Measurements from ENCODE around the gene APC. TPM values are rescaled to one million over a fixed set of nuclear protein-coding genes. Genes with fewer than 3 reads are reported as not detected.

APC gene
- total RNA-seq, 4 donors from 2014 or later = 77.8 to 109 (median 85.7) TPM

- Histone ChIP-seq H3K27me3 (no peaks in the 10 kb centered on the region), H3K27ac (no peak overlapping the region), H3K36me3 (peaks cover 0 to 30% (median 6%) of the 10 kb centered on the region in 4 donors), H3K9me3 (no peaks in the 10 kb centered on the region), H3K4me1 (peaks cover 0 to 7% (median 0%) of the 10 kb centered on the region in 4 donors), H3K4me3 (no peak overlapping the region)
- TF ChIP-seq EP300 (IDR thresholded peaks at IDR 0.05; ENCODE audit: low read depth) (no peak), CTCF (IDR thresholded peaks at IDR 0.05) (no peak), POLR2A (IDR thresholded peaks at IDR 0.05) (no peak), POLR2AphosphoS5 (IDR thresholded peaks at IDR 0.05) (no peak)
- DNase-seq = no peak
- WGBS, 2 donors (ENCODE audit: low coverage in 1 of 2) = 80 to 89% methylated on average over 1 to 3 of the region's 3 CpGs
- intact Hi-C loops (cut with DNase I; ENCODE audit: low total_unique reads) (no loop called here), in situ Hi-C loops (cut with MboI; ENCODE audit: low pct_ligation_motif_present in 1 of 4, low pct_unique_long_range_greater_than_20kb in 1 of 4, low sequenced_read_pairs in 3 of 4) (no loop called here)
Observed at GRCh38 chr5:112895682-112896081, 158.0 kb downstream of the APC start.

Small RNA genes lying within 50 kb of the gene (small RNA-seq; reads per million reads assigned to genes)
- gene RNU6-482P = 0 reads per million in 4 donors

Other genes starting within 250 kb of the APC start
- gene SRP19, start 123.4 kb downstream of the APC start, total RNA-seq = 10 to 100 TPM; 15.7 to 58.6 (median 40.6) TPM
- 10 to 100 TPM; 15.7 to 63.5 (median 56.4) TPM for gene REEP5, start 184.3 kb downstream of the APC start, total RNA-seq
- gene DCP2, start 238.9 kb downstream of the APC start, total RNA-seq = 10 to 100 TPM; 11.6 to 27.8 (median 20.7) TPM